Mammary epithelial cell (primary cell): ENCODE data around the gene TOM1L2.

Experiments
- CTCF ChIP-seq, 2 donors: IDR thresholded peaks in 1 of 2; conservative IDR thresholded peaks in 1 of 2; 2 replicates each; pipeline ENCODE4 v1.5.1; 2011 to 2012; ENCODE audit warnings: inconsistent platforms in 2 of 2, low read length in 2 of 2, mild to moderate bottlenecking in 2 of 2, control low read depth in 1 of 2, low read depth in 1 of 2; ENCODE audit not compliant: insufficient read depth in 1 of 2; ENCODE audit errors: extremely low read depth in 1 of 2
- EZH2 ChIP-seq: IDR thresholded peaks from 2 replicates; pipeline ENCODE4 v1.6.1; 2012; ENCODE audit warnings: low read length, inconsistent platforms, borderline replicate concordance

DNA sequence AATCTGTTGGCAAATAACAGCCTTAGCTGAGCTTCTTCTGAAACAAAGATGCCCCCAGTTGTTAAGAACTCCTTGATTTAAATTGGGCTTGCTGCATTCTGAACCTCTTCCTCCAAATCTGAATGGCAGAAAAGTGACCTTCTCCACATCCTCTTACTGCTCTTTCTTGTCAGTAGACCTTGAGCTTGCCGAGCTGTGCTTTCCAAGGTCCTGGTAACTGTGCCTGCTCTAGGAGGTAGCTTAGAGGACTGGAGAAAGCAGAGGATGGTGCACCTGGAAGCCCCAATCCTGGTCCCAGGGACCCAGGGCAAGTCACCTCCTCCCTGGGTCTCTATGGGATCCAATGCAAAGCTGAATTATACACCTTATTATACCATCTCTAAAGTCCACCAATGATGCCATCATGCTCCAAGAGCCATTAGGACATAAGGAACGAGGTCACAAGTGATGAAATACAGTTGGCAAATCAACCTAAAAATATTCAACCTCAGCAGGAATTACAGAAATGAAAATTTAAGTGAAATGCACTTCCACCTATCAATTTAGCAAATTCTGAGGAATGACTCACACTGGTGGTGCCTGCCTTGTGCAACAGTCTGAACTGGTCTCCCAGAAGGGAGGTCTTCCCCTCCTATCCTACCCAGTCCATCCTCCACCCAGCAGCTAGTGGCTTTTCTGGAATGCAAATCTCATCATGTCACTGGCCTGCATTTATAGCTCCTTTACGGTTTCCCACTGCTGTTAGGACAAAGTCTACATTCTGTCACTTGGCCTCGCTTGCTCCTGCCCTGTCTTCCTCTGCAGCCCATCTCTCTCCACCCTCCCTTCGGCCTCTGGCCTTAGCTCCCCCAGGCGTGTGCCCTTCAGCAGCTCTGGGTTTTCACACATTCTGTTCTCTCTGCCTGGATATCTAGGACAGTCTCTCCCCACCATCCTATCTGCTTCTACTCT, 36.6 kb downstream of the TOM1L2 start:
- TF ChIP-seq CTCF (conservative IDR thresholded peaks at IDR 0.05 in 1 of 2, IDR thresholded peaks at IDR 0.05 in 1 of 2; ENCODE audit: extremely low read depth in 1 of 2, insufficient read depth in 1 of 2, low read depth in 1 of 2, low read length in 2 of 2) = no peak
- no peak for TF ChIP-seq EZH2
